Prostate gland (tissue), 2 donors: ENCODE data around the gene YOD1.

ENCODE experiments used
- CTCF ChIP-seq, 4 experiments: fragments of 200-600 bp in 2 of 4; fragments of 450-650 bp in 2 of 4; sonication (generic) in 2 of 4; IDR thresholded peaks; 1 replicate in 3 of 4; 2 replicates in 1 of 4; pipeline ENCODE4 v1.5.1; 2016 to 2019; ENCODE audit warnings: antibody characterized with exemption in 4 of 4, mild to moderate bottlenecking in 2 of 4, moderate library complexity in 2 of 4
- POLR2A ChIP-seq: fragments of 450-650 bp; IDR thresholded peaks from one replicate; pipeline ENCODE4 v1.6.1; 2016; ENCODE audit warnings: antibody characterized with exemption, mild to moderate bottlenecking

GRCh38 chr1:207006083-207006482 is 44.9 kb downstream of the YOD1 start:
- TF ChIP-seq POLR2A, result no peak
- TF ChIP-seq CTCF (IDR thresholded peaks at IDR 0.05), result no peak
